ENCODE results near the gene NEK11.

The NEK11 gene

DNA sequence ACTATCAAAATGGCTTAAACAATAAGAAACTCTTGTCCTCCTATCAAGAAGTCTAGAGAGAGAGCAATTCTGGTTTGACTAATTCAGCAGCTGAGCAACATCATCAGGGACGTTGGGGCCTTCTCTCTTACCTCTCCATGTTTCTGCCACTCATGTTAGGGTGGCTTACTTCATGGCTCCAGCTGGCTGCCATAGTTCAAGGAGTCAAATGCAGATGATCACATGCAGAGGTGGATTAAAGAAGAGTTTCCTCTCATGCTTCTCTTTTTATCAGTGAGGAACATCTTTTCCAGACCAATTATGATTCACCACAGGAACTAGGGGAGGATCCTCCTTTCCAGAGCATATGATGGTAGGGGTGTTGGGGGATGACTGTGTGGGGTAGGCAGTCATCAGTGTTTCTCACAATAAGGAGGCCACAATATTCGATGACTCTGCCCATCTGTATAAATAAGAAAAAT is 45.5 kb downstream of the NEK11 start:
- Histone ChIP-seq H3K4me2 (ENCODE audit: low read length) (no peak overlapping the region), H3F3A (ENCODE audit: insufficient read depth, low read length) (no peaks in the 10 kb centered on the region), H3K4me3 (ENCODE audit: low read depth, low read length, poor library complexity, severe bottlenecking) (no peak overlapping the region), H3K27me3 (ENCODE audit: insufficient read depth, low read length) (no peaks in the 10 kb centered on the region), H2AFZ (ENCODE audit: low read length) (no peak overlapping the region), H4K20me1 (ENCODE audit: insufficient read depth, low read length) (no peaks in the 10 kb centered on the region), H3K9ac (ENCODE audit: low read length) (no peak overlapping the region), H3K9me2 (ENCODE audit: low read depth, low read length) (no peaks in the 10 kb centered on the region), H3K9me3 (ENCODE audit: low read length) (no peaks in the 10 kb centered on the region), H3K36me3 (ENCODE audit: insufficient read depth, low read length) (no peaks in the 10 kb centered on the region), H3K4me1 (ENCODE audit: insufficient read depth, low read length, severe bottlenecking) (peaks cover 31% of the 10 kb centered on the region), H3K27ac (ENCODE audit: low read depth, low read length, poor library complexity, severe bottlenecking) (no peak overlapping the region), H3K79me2 (ENCODE audit: insufficient read depth, low read length) (no peaks in the 10 kb centered on the region)
- TF ChIP-seq EZH2 (IDR thresholded peaks at IDR 0.05; ENCODE audit: borderline replicate concordance, low read length) (no peak), CTCF (IDR thresholded peaks at IDR 0.05; ENCODE audit: low read length) (no peak)

DNA sequence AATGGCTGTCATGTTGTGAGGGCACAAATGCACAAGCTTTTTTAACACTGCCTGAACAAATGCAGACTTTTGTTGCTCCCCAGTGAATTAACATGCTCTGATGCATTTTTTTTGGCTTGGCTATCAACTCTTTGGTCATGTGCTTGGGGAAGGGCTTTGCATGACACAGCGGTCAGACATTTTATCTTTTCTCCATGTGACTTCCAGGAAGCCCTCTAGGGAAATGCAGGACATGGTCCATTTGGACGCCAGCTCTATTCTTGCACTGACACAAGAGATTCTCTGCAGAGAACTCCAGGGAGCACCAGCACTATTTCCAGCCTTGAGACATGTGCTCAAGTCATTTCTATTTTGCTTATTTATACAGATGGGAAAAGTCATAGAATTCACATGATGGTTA is 46.2 kb downstream of the NEK11 start:
- Histone ChIP-seq H3K9ac (ENCODE audit: low read length) (no peak overlapping the region), H3K4me1 (ENCODE audit: insufficient read depth, low read length, severe bottlenecking) (peaks cover 38% of the 10 kb centered on the region), H3K27ac (ENCODE audit: low read depth, low read length, poor library complexity, severe bottlenecking) (no peak overlapping the region), H3K79me2 (ENCODE audit: insufficient read depth, low read length) (no peaks in the 10 kb centered on the region), H3F3A (ENCODE audit: insufficient read depth, low read length) (no peaks in the 10 kb centered on the region), H4K20me1 (ENCODE audit: insufficient read depth, low read length) (no peaks in the 10 kb centered on the region), H3K9me2 (ENCODE audit: low read depth, low read length) (no peaks in the 10 kb centered on the region), H3K36me3 (ENCODE audit: insufficient read depth, low read length) (no peaks in the 10 kb centered on the region), H3K27me3 (ENCODE audit: insufficient read depth, low read length) (no peaks in the 10 kb centered on the region), H2AFZ (ENCODE audit: low read length) (no peak overlapping the region), H3K4me2 (ENCODE audit: low read length) (no peak overlapping the region), H3K4me3 (ENCODE audit: low read depth, low read length, poor library complexity, severe bottlenecking) (no peak overlapping the region), H3K9me3 (ENCODE audit: low read length) (no peaks in the 10 kb centered on the region)
- no peak for TF ChIP-seq CTCF (IDR thresholded peaks at IDR 0.05; ENCODE audit: low read length)
- no peak for TF ChIP-seq EZH2 (IDR thresholded peaks at IDR 0.05; ENCODE audit: borderline replicate concordance, low read length)

- Histone ChIP-seq H3K27me3 (ENCODE audit: insufficient read depth, low read length) (no peaks in the 10 kb centered on the region), H3K4me1 (ENCODE audit: insufficient read depth, low read length, severe bottlenecking) (peaks cover 41% of the 10 kb centered on the region), H3F3A (ENCODE audit: insufficient read depth, low read length) (no peaks in the 10 kb centered on the region), H3K9ac (ENCODE audit: low read length) (no peak overlapping the region), H3K4me2 (ENCODE audit: low read length) (peak overlapping the region; percentile 5), H3K27ac (ENCODE audit: low read depth, low read length, poor library complexity, severe bottlenecking) (peak overlapping the region; percentile 69), H4K20me1 (ENCODE audit: insufficient read depth, low read length) (no peaks in the 10 kb centered on the region), H3K9me2 (ENCODE audit: low read depth, low read length) (no peaks in the 10 kb centered on the region), H3K79me2 (ENCODE audit: insufficient read depth, low read length) (no peaks in the 10 kb centered on the region), H3K36me3 (ENCODE audit: insufficient read depth, low read length) (no peaks in the 10 kb centered on the region), H3K4me3 (ENCODE audit: low read depth, low read length, poor library complexity, severe bottlenecking) (no peak overlapping the region), H2AFZ (ENCODE audit: low read length) (no peak overlapping the region), H3K9me3 (ENCODE audit: low read length) (no peaks in the 10 kb centered on the region)
- TF ChIP-seq EZH2 (IDR thresholded peaks at IDR 0.05; ENCODE audit: borderline replicate concordance, low read length) (no peak), CTCF (IDR thresholded peaks at IDR 0.05; ENCODE audit: low read length) (no peak)
Measured at GRCh38 chr3:131075632-131076328, 49.1 kb downstream of the NEK11 start.

Data from OCI-LY1 (cell line).